WI38 (cell line): Measurements from ENCODE around the gene CRTC3.

Experiments used
- H3K4me3 ChIP-seq: 2 replicates; pipeline ENCODE4 v1.5.1; 2011; ENCODE audit warnings: low read depth, mild to moderate bottlenecking, control low read depth, low read length
- CTCF ChIP-seq: IDR thresholded peaks from 2 replicates; pipeline ENCODE4 v1.5.1; 2012; ENCODE audit warnings: low read depth, mild to moderate bottlenecking, control low read depth, low read length

Gene CRTC3

GRCh38 chr15:90644526-90644925 lies 114.8 kb downstream of the CRTC3 start:
- no peak for TF ChIP-seq CTCF
- H3K4me3 ChIP-seq: no peak overlapping the region

GRCh38 chr15:90644952-90645725 lies 115.4 kb downstream of the CRTC3 start:
- H3K4me3 ChIP-seq: no peak overlapping the region
- no peak for TF ChIP-seq CTCF

GRCh38 chr15:90645873-90646575 lies 116.3 kb downstream of the CRTC3 start:
- H3K4me3 ChIP-seq: no peak overlapping the region
- TF ChIP-seq CTCF: no peak

GRCh38 chr15:90646662-90647305 lies 117.1 kb downstream of the CRTC3 start:
- TF ChIP-seq CTCF: no peak
- H3K4me3 ChIP-seq: no peak overlapping the region

- no peak overlapping the region for H3K4me3 ChIP-seq
- TF ChIP-seq CTCF: no peak
Measured at GRCh38 chr15:90647326-90647725, 117.6 kb downstream of the CRTC3 start.

GRCh38 chr15:90648137-90649070 lies 118.7 kb downstream of the CRTC3 start:
- no peak overlapping the region for H3K4me3 ChIP-seq
- TF ChIP-seq CTCF: peak; percentile 80
